GM23338 (cell line): ENCODE data around the gene BOK. TPM values are rescaled to one million over a fixed set of nuclear protein-coding genes. Genes with fewer than 3 reads are reported as not detected.

Source experiments
- ATAC-seq: fragments of 200-7000 bp; cut with Tn5 transposase; 3 replicates; pipeline ENCODE4 v1.9.1; 2020
- DNase-seq: peaks from one replicate; pipeline ENCODE4 v3.0.0-alpha.2; 2015; ENCODE audit warnings: low spot score
- H2AFZ ChIP-seq: fragments of 200-600 bp; sonication (generic); 2 replicates; pipeline ENCODE4 v1.8.0; 2016; ENCODE audit warnings: antibody characterized with exemption, mild to moderate bottlenecking, moderate library complexity
- H3F3A ChIP-seq: fragments of 200-600 bp; sonication (generic); replicated peaks from 2 replicates; pipeline ENCODE4 v1.8.0; 2017; ENCODE audit warnings: antibody characterized with exemption, mixed run types, low read depth
- H3K27ac ChIP-seq: fragments of 200-600 bp; sonication (generic); 2 replicates; pipeline ENCODE4 v1.6.1; 2016; ENCODE audit warnings: low read depth
- H3K27me3 ChIP-seq: fragments of 200-600 bp; sonication (generic); 2 replicates; pipeline ENCODE4 v1.8.0; 2016; ENCODE audit warnings: mild to moderate bottlenecking, mixed run types, moderate library complexity; ENCODE audit not compliant: insufficient read depth
- H3K36me3 ChIP-seq: fragments of 200-600 bp; sonication (generic); 2 replicates; pipeline ENCODE4 v1.8.0; 2016; ENCODE audit warnings: mild to moderate bottlenecking; ENCODE audit not compliant: insufficient read depth
- H3K4me1 ChIP-seq: fragments of 200-600 bp; sonication (generic); 2 replicates; pipeline ENCODE4 v1.8.0; 2016; ENCODE audit warnings: mild to moderate bottlenecking, moderate library complexity; ENCODE audit not compliant: insufficient read depth
- H3K4me2 ChIP-seq: fragments of 200-600 bp; sonication (generic); 2 replicates; pipeline ENCODE4 v1.7.1; 2017; ENCODE audit warnings: mixed run types
- H3K4me3 ChIP-seq: fragments of 200-600 bp; sonication (generic); 2 replicates; pipeline ENCODE4 v1.6.1; 2016; ENCODE audit warnings: mixed run types
- H3K79me2 ChIP-seq: fragments of 200-600 bp; sonication (generic); replicated peaks from 2 replicates; pipeline ENCODE4 v1.8.0; 2017; ENCODE audit warnings: mild to moderate bottlenecking; ENCODE audit not compliant: insufficient read depth
- H3K9me2 ChIP-seq: fragments of 200-600 bp; sonication (generic); 2 replicates; pipeline ENCODE4 v1.8.0; 2017; ENCODE audit not compliant: insufficient read depth
- H4K20me1 ChIP-seq: fragments of 200-600 bp; sonication (generic); replicated peaks from 2 replicates; pipeline ENCODE4 v1.8.0; 2017; ENCODE audit warnings: mild to moderate bottlenecking; ENCODE audit not compliant: insufficient read depth
- H3K27ac Mint-ChIP-seq: 2 replicates; pipeline ENCODE4 v1.8.0; 2020; ENCODE audit warnings: inconsistent platforms, mild to moderate bottlenecking, moderate library complexity, mixed read lengths
- H3K27me3 Mint-ChIP-seq: 3 replicates; pipeline ENCODE4 v1.8.0; 2022; ENCODE audit warnings: low read depth, mild to moderate bottlenecking, moderate library complexity, mixed read lengths, inconsistent platforms; ENCODE audit not compliant: insufficient read depth, poor library complexity
- H3K36me3 Mint-ChIP-seq: 3 replicates; pipeline ENCODE4 v1.8.0; 2021; ENCODE audit warnings: low read depth, mild to moderate bottlenecking, inconsistent platforms, moderate library complexity, mixed read lengths
- H3K4me1 Mint-ChIP-seq: 3 replicates; pipeline ENCODE4 v1.8.0; 2020; ENCODE audit warnings: mild to moderate bottlenecking, inconsistent platforms, mixed read lengths
- H3K4me3 Mint-ChIP-seq: 3 replicates; pipeline ENCODE4 v1.8.0; 2021; ENCODE audit warnings: moderate library complexity, mild to moderate bottlenecking, inconsistent platforms, mixed read lengths
- H3K9me3 Mint-ChIP-seq: 3 replicates; pipeline ENCODE4 v1.8.0; 2020; ENCODE audit warnings: moderate library complexity, mild to moderate bottlenecking, inconsistent platforms, mixed read lengths
- CREB1 ChIP-seq: fragments of 250-450 bp; sonication (Bioruptor Pico); IDR thresholded peaks from 2 replicates; pipeline ENCODE4 v1.5.0; 2020; ENCODE audit warnings: low read depth, mild to moderate bottlenecking, moderate library complexity
- CTCF ChIP-seq, 2 experiments: fragments of 200-600 bp in 1 of 2; sonication (generic) in 1 of 2; conservative IDR thresholded peaks; 2 replicates each; pipeline versions ENCODE4 v1.5.1 to v1.6.1; 2016 to 2017; ENCODE audit warnings: antibody characterized with exemption in 2 of 2, low read depth in 2 of 2, mild to moderate bottlenecking in 2 of 2, moderate library complexity in 1 of 2
- ETS1 ChIP-seq: IDR thresholded peaks from 2 replicates; pipeline ENCODE4 v1.6.1; 2016; ENCODE audit warnings: antibody characterized with exemption
- EZH2phosphoT487 ChIP-seq: fragments of 200-600 bp; sonication (generic); IDR thresholded peaks from one replicate; pipeline ENCODE4 v1.8.1; 2018; ENCODE audit warnings: antibody characterized with exemption; ENCODE audit not compliant: unreplicated experiment
- JUNB ChIP-seq: IDR thresholded peaks from one replicate; pipeline ENCODE4 v1.6.1; 2016; ENCODE audit warnings: antibody characterized with exemption; ENCODE audit not compliant: unreplicated experiment
- POLR2AphosphoS5 ChIP-seq: IDR thresholded peaks from 2 replicates; pipeline ENCODE4 v1.6.1; 2016; ENCODE audit warnings: antibody characterized with exemption, low read depth
- STAT1 ChIP-seq: IDR thresholded peaks from one replicate; pipeline ENCODE4 v1.6.1; 2016; ENCODE audit warnings: antibody characterized with exemption; ENCODE audit not compliant: unreplicated experiment
- ZNF114 ChIP-seq: fragments of 250-450 bp; sonication (Bioruptor Pico); IDR thresholded peaks from 2 replicates; pipeline ENCODE4 v1.5.0; 2020; ENCODE audit warnings: mild to moderate bottlenecking, moderate library complexity
- ZNF331 ChIP-seq: fragments of 250-450 bp; sonication (Bioruptor Pico); IDR thresholded peaks from 2 replicates; pipeline ENCODE4 v1.5.0; 2020; ENCODE audit warnings: low read depth, mild to moderate bottlenecking, moderate library complexity
- polyA plus RNA-seq: library from polyadenylated mRNA; unstranded; fragments of >200 nt; fragmentation: Nextera tagmentation; extraction: Ambion mirVana; gene quantifications from 2 replicates; pipeline ENCODE4 v1.2.1, GENCODE V29; 2016
- total RNA-seq: library from RNA; depleted of rRNA; stranded (reverse); fragments of >200 nt; shearing (Covaris generic); gene quantifications from 2 replicates; pipeline ENCODE4 v1.2.3, GENCODE V29; 2014

The BOK gene
- total and polyA plus RNA-seq, 2 experiments from 2014 or later = 13.5 to 36.7 TPM

- no peak overlapping the region for H3K4me2 ChIP-seq
- ATAC-seq = peak; percentile 4; the same call in 2 of the 3 replicates
- H3K27ac Mint-ChIP-seq = no peak overlapping the region
- peaks cover 13% of the 10 kb centered on the region for H3K9me3 Mint-ChIP-seq
- TF ChIP-seq POLR2AphosphoS5 (no peak), CREB1 (no peak), EZH2phosphoT487 (no peak), JUNB (no peak), STAT1 (no peak)
- no peaks in the 10 kb centered on the region; the same call in 1 of the 2 replicates for H3K4me1 ChIP-seq
- H3F3A ChIP-seq = no peaks in the 10 kb centered on the region
- H3K9me2 ChIP-seq = no peaks in the 10 kb centered on the region
- no peak for DNase-seq
- H3K36me3 ChIP-seq = no peaks in the 10 kb centered on the region
- peaks cover 12% of the 10 kb centered on the region; the same call in 2 of the 3 replicates for H3K4me1 Mint-ChIP-seq
- peaks cover 8% of the 10 kb centered on the region; the same call in 1 of the 2 replicates for H3K27me3 ChIP-seq
- H3K79me2 ChIP-seq = peaks cover 4% of the 10 kb centered on the region
- H3K27ac ChIP-seq = no peak overlapping the region
- no peak overlapping the region for H3K4me3 ChIP-seq
- H2AFZ ChIP-seq = no peak overlapping the region
- peaks cover 8% of the 10 kb centered on the region; the same call in 2 of the 3 replicates for H3K36me3 Mint-ChIP-seq
- no peak overlapping the region for H3K4me3 Mint-ChIP-seq
- H3K27me3 Mint-ChIP-seq = peaks cover 22% of the 10 kb centered on the region
- H4K20me1 ChIP-seq = peaks cover 14% of the 10 kb centered on the region
These were observed 3.3 kb downstream of the BOK start for GRCh38 chr2:241561832-241562231.

- no peak overlapping the region for H3K27ac ChIP-seq
- DNase-seq (no peak), ATAC-seq (no peak)
- H2AFZ ChIP-seq = no peak overlapping the region
- Mint-ChIP-seq H3K36me3 (peaks cover 3% of the 10 kb centered on the region; the same call in 2 of the 3 replicates), H3K4me1 (peaks cover 12% of the 10 kb centered on the region; the same call in 2 of the 3 replicates), H3K9me3 (peaks cover 7% of the 10 kb centered on the region; the same call in 2 of the 3 replicates), H3K27me3 (peaks cover 19% of the 10 kb centered on the region), H3K27ac (no peak overlapping the region), H3K4me3 (no peak overlapping the region)
- no peaks in the 10 kb centered on the region for H3K9me2 ChIP-seq
- H3K79me2 ChIP-seq = peaks cover 4% of the 10 kb centered on the region
- no peak overlapping the region for H3K4me3 ChIP-seq
- no peaks in the 10 kb centered on the region for H3K36me3 ChIP-seq
- H3F3A ChIP-seq = no peaks in the 10 kb centered on the region
- H3K4me1 ChIP-seq = no peaks in the 10 kb centered on the region; the same call in 1 of the 2 replicates
- no peak overlapping the region for H3K4me2 ChIP-seq
- TF ChIP-seq STAT1 (no peak), JUNB (no peak), ZNF331 (CRISPR knock-in tag) (no peak), CTCF (conservative IDR thresholded peaks at IDR 0.05; ENCODE audit: low read depth in 2 of 2) (no peak)
- peaks cover 8% of the 10 kb centered on the region; the same call in 1 of the 2 replicates for H3K27me3 ChIP-seq
- peaks cover 14% of the 10 kb centered on the region for H4K20me1 ChIP-seq
These were observed 3.8 kb downstream of the BOK start for GRCh38 chr2:241562269-241562891.

- TF ChIP-seq CTCF (conservative IDR thresholded peaks at IDR 0.05; ENCODE audit: low read depth in 2 of 2) (no peak), CREB1 (no peak), ZNF114 (CRISPR knock-in tag) (no peak), ZNF331 (CRISPR knock-in tag) (no peak), STAT1 (no peak), ETS1 (no peak), EZH2phosphoT487 (no peak)
- no peaks in the 10 kb centered on the region for H3K36me3 ChIP-seq
- no peaks in the 10 kb centered on the region; the same call in 1 of the 2 replicates for H3K4me1 ChIP-seq
- Mint-ChIP-seq H3K27me3 (peaks cover 17% of the 10 kb centered on the region), H3K36me3 (no peaks in the 10 kb centered on the region; the same call in 2 of the 3 replicates), H3K9me3 (peaks cover 3% of the 10 kb centered on the region; the same call in 1 of the 3 replicates), H3K4me3 (no peak overlapping the region; the same call in 2 of the 3 replicates), H3K27ac (no peak overlapping the region), H3K4me1 (peaks cover 9% of the 10 kb centered on the region; the same call in 2 of the 3 replicates)
- DNase-seq (no peak), ATAC-seq (no peak)
- no peaks in the 10 kb centered on the region for H3K9me2 ChIP-seq
- peaks cover 4% of the 10 kb centered on the region for H3K79me2 ChIP-seq
- H4K20me1 ChIP-seq = peaks cover 14% of the 10 kb centered on the region
- H3K27me3 ChIP-seq = 0 out of 2 replicates have a peak, but pooled peaks cover 1% of the 10 kb centered on the region
- no peak overlapping the region for H3K27ac ChIP-seq
- H2AFZ ChIP-seq = no peak overlapping the region
- H3K4me2 ChIP-seq = no peak overlapping the region
- no peak overlapping the region for H3K4me3 ChIP-seq
- no peaks in the 10 kb centered on the region for H3F3A ChIP-seq
These were observed 4.5 kb downstream of the BOK start for GRCh38 chr2:241563031-241563507.
